ENCODE data around the gene BCAS3.

DNA sequence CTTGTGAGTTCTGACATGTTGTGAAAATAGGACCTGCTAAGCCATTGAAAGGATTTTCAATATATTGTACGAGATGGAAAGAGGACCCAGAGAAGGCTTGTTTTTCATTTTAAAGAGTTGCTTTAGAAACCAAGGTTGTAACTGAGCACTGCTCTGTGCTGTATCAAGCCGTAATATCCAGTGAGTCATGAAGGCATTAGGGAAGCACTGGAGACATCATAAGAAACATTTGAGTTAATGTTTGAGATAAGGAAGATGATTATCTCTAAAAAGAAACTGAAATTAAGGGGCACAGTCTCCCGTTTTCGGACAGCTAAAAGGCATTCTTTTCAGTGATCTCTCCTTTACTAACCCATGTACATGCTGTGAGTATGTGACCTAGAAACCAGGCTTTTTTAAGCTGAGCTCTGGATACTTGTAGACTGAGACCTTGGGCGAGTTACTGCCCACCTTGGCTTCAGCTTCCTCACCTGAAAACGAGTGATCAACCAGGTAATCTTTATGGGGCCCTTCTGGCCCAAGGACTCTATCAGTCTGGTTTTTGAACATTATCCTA is 572.8 kb downstream of the BCAS3 start:
- TF ChIP-seq SP1 (IDR thresholded peaks at IDR 0.05) (no peak), TARDBP (IDR thresholded peaks at IDR 0.05) (no peak), SUZ12 (IDR thresholded peaks at IDR 0.05) (no peak), CTBP1 (IDR thresholded peaks at IDR 0.05; ENCODE audit: borderline replicate concordance) (no peak), ELF4 (IDR thresholded peaks at IDR 0.05) (no peak), NFRKB (IDR thresholded peaks at IDR 0.05) (no peak), FOXM1 (IDR thresholded peaks at IDR 0.05; ENCODE audit: borderline replicate concordance) (no peak), LEF1 (IDR thresholded peaks at IDR 0.05; ENCODE audit: borderline replicate concordance) (no peak)
